ENCODE results near the gene HOXB3.

The HOXB3 gene

GRCh38 chr17:48597778-48598631 is 8.0 kb upstream of the HOXB3 start:
- peak; percentile 35 to 48 for DNase-seq

DNA sequence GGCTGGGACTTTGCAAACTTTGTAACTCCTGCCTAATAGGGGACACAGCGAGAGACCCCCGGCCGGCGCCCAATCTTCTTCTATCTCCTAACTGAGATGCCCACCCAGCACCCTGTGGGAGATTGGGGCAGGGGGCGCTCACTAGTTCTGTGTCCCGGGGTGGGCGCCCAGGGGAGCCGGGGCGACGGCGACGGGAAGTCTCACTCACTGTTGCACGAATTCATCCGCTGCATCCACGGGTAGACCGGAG is 7.4 kb upstream of the HOXB3 start:
- DNase-seq: no peak

- DNase-seq: no peak
Observed at GRCh38 chr17:48596735-48597527, 6.9 kb upstream of the HOXB3 start.

DNA sequence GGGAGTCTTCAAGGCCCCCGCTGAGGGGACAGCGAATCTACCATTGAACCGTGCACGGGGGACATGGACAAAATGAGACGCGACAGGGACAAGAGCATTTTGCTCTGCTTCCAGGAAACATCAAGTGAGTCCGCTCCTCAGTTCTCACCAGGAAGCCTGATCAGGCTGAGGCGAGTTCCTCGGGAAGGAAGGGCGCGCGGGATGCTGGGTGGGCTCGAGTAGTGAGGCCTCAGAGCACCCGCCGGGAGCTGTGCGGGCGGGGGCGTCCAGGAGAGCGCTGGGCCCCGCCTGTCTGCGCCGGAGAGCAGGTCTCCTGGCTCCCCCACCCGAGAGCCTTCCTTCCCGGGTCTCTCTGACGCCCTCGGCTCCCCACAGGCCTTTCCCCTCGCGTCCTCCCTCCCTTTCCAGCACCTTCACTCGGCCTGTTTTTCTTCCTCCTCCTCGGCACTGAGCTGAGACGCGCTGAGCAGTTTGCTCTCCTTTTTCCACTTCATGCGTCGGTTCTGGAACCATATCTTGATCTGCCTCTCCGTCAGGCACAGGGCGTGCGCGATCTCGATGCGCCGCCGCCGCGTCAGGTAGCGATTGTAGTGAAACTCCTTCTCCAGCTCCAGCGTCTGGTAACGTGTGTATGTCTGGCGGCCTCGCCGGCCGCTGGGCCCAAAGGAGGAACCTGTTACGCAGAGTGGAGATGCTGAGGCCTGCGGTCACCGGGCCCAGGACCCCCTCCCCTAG is 6.1 kb upstream of the HOXB3 start:
- no peak for DNase-seq

DNA sequence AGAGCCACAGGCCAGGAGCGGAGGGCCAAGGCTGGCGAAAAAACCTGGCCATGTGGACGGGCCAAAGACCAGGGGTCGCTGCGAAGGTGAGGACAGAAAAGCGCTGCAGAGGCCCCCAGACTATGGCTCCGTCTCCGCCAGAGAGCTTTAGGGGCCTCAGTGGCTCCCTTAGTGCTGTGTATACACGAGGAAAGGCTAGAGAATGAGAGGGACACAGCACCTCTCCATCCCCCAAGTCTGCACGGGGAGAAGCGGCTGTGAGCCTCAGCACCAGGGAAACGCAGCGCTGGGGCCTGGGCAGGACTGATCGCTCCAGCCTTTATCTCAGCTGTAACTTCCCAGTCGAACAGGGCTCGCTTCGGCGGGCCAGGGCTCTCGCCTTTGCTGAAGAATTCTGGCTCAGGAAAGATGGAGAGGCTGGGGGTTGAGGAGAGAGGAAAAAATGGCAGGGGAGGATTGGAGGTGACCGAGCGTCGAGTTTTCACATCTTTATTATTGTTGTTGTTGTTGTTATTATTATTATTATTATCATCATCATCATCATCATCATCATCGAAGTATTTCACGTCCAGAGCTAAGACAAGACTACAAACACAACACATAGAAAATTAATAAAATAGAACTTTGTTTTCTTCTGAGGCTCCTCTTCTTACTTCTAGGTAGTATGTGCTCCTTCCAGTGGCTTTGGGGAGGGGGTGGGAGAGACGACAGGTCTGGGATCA is 5.4 kb upstream of the HOXB3 start:
- DNase-seq: no peak

GRCh38 chr17:48594538-48595277 is 4.7 kb upstream of the HOXB3 start:
- DNase-seq: no peak

GRCh38 chr17:48593840-48594537 is 3.9 kb upstream of the HOXB3 start:
- peak; percentile 76 to 84 for DNase-seq

DNA sequence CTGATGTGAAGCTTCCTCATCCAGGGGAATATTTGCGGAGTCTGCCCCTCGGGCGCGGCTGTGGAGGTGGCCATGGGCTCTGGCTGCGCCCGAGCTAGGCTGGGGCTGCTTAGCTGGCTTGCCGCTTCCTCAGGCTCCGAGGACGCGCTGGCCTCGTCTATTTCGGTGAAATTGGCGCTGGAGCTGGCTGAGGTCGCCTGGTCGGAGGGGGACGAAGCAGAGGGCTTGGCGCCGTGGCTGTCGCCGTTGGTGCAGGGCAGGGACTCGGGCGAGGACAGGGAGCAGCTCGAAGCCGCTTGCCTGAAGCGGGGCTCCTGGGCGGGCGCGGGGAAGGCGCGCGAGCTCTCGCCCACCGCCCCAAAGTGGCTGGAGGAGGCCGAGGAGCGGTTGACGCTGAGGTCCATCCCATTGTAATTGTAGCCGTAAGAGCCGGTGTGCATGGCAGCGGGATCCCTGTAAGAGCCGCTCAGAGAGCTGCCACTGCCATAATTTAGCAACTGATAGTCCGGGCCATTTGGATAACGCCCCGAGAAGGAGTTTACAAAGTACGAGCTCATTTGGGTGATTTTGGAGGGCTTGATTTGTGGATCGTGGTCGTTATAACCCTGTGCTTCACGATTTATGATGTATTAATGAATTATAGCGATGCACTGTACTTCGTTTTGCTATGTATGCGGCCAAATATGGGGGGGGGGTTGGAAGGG is 3.2 kb upstream of the HOXB3 start, which contains the start of gene HOXB5:
Gene HOXB5, minus strand, starts transcription at position 654 of the 704 bp plus-strand sequence. Its CDS starts 97 bp downstream, at position 557.
- no peak for DNase-seq

DNA sequence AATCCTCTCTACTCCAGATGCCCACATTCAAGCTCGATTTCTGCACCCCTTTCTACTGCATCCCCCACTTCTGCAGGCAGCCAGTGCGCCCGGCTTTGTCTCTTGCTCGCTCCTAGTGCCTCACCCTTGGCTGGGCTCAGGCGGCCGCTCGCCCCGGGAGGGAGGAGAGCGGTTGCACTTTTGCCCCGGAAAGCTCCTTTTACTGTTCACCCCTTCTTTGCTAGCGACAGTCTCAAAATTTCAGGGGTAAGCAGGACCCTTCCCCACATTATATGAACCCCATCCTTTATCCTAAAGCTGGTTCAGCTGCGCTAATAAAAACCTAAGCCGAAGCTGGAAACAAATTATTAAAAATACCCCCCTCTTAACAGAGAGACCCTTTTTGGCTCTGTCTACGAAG is 2.5 kb upstream of the HOXB3 start:
- DNase-seq: no peak

GRCh38 chr17:48592057-48592514 is 2.0 kb upstream of the HOXB3 start:
- DNase-seq: no peak

DNA sequence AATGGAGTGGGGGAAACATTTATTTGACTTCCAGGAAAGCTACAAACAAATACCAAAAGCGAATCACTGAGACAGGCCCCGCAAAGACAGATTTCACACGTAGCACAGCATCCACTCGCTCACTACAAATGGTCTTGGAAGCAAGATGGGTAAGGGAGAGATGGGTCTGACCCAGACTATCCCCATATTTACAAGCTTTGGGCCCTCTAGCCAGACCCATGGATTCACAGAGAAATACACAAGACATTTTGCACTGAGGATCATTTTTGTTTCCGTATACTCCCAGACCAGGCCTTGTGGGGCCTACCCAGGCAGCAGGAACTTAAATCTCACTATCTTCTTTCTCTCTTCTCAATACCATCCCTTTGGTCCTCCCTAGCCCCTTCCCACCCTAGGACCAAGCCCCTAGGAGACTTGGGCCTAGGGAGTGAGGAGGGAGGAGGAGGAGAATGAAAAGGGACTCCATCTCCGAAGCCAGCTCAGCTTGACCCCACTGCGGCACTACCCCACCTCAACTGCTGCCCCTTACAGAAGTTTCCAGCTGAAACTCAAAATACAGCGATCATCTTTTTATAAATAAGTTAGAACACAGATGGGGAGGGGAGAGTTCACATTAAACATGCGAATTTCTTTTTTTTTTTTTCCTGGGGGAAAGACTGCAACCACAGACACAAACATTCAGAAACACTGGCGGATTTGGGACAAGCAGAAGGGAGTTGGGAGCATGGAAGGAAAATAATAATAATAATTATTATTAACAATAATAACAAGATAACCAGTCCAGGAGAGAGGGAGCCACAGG is 1.4 kb upstream of the HOXB3 start:
- no peak for DNase-seq

- no peak for DNase-seq
Observed at GRCh38 chr17:48590607-48591161, 643 bp upstream of the HOXB3 start.

GRCh38 chr17:48589060-48589830 is 796 bp downstream of the HOXB3 start:
- DNase-seq: no peak

GRCh38 chr17:48588528-48588927 is 1.5 kb downstream of the HOXB3 start:
- DNase-seq: no peak

DNA sequence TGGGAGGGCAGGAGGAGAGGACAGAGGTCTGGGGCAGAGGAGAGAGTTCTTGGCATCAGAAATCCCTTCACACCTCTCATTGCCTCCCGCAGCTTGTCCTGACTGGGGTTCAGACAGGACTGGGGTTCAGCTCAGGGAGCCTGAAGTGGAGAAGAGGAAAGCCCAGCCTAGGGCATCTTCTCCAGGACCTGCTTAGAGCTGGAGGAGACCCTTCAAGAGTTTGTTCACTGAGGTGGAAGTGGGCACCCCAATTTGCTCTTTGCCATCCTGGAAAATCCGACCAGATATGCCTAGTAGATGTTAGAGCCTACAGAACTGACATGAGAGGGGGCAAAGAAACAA is 2.0 kb downstream of the HOXB3 start:
- DNase-seq: no peak

DNA sequence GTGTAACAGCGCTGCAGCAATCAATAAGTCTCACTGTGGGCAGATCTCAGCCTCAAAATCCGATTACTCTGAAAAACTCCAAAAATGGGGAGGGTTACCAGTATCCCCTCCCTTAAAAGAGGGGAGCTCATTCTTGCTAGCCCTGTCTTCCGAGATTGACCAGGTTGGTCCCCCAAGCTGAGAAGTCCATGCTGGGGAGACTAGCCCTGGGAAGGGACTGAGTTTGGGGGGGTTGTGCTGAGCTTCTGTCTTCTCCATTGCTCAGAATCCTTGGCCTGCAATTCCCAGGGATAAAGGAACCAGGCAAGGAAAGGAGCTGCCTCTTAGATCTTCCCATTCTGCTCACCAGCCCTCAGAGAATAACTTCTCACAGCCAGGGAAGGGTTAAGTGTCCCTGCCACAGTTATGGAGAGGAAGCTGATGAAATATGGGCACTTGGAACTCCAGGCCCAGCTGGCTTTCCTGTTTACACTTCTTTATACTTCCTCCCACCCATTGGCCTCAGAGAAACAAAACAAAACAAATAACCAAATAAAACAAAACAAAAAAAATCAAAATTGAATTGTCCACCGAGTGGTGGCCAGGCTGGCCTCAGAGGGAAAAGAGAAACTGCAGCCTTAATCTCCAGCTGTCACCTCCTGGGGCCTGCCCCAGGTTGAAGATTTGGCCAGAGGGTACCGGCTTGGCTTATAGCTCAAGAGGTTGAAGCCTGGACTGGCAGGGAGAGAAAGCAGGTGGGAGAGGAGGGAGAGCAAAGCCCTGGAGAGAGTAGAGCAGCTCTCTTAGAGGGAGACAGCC is 2.6 kb downstream of the HOXB3 start:
- no peak for DNase-seq

- no peak for DNase-seq
Observed at GRCh38 chr17:48586355-48587258, 3.4 kb downstream of the HOXB3 start.

Measured in CD4-positive, alpha-beta T cell treated with Interleukin-1 beta for 1 hour (primary cell).